Liver (tissue), 9 donors: ENCODE results near the gene UBE2D3. TPM values are rescaled to one million over a fixed set of nuclear protein-coding genes. Genes with fewer than 3 reads are reported as not detected.

Experiments used
- DNase-seq: peaks from one replicate; pipeline ENCODE4 v3.0.0-alpha.2; 2017; ENCODE audit warnings: low spot score
- H3K27ac ChIP-seq, 2 donors: one replicate each; pipeline ENCODE4 v1.7.0; 2013; ENCODE audit warnings: inconsistent platforms in 2 of 2, low read length in 2 of 2, control low read depth in 1 of 2, low read depth in 1 of 2, mild to moderate bottlenecking in 1 of 2
- H3K27me3 ChIP-seq, 4 donors: one replicate each; pipeline versions ENCODE4 v1.6.1 to v1.7.0; 2013; ENCODE audit warnings: low read length in 3 of 4, inconsistent platforms in 1 of 4, mild to moderate bottlenecking in 1 of 4, moderate library complexity in 1 of 4; ENCODE audit not compliant: control insufficient read depth in 4 of 4, insufficient read depth in 4 of 4
- H3K36me3 ChIP-seq, 4 donors: one replicate each; pipeline versions ENCODE4 v1.6.1 to v1.7.0; 2013; ENCODE audit warnings: low read length in 3 of 4, mild to moderate bottlenecking in 3 of 4, low read depth in 1 of 4, moderate library complexity in 1 of 4; ENCODE audit not compliant: control insufficient read depth in 4 of 4, insufficient read depth in 3 of 4
- H3K4me1 ChIP-seq, 4 donors: one replicate each; pipeline versions ENCODE4 v1.6.1 to v1.7.0; 2013; ENCODE audit warnings: low read length in 3 of 4, mild to moderate bottlenecking in 3 of 4, moderate library complexity in 1 of 4; ENCODE audit not compliant: control insufficient read depth in 4 of 4, insufficient read depth in 4 of 4
- H3K4me3 ChIP-seq, 3 donors: one replicate each; pipeline versions ENCODE4 v1.6.1 to v1.7.0; 2013; ENCODE audit warnings: low read length in 3 of 3, control low read depth in 1 of 3, low read depth in 1 of 3, mild to moderate bottlenecking in 1 of 3
- H3K9ac ChIP-seq, 2 donors: one replicate each; pipeline ENCODE4 v1.7.0; 2013; ENCODE audit warnings: low read length in 2 of 2, mild to moderate bottlenecking in 2 of 2, moderate library complexity in 2 of 2, control low read depth in 1 of 2, low read depth in 1 of 2
- H3K9me3 ChIP-seq, 4 donors: one replicate each; pipeline versions ENCODE4 v1.6.1 to v1.7.0; 2013; ENCODE audit warnings: low read length in 3 of 4; ENCODE audit not compliant: control insufficient read depth in 4 of 4
- EGR1 ChIP-seq, 2 donors: IDR thresholded peaks; 2 replicates each; pipeline ENCODE4 v1.6.1; 2016 to 2018; ENCODE audit warnings: antibody characterized with exemption in 2 of 2, low read depth in 2 of 2
- FOXA1 ChIP-seq: IDR thresholded peaks from 2 replicates; pipeline ENCODE4 v1.6.1; 2016; ENCODE audit warnings: antibody characterized with exemption
- FOXA2 ChIP-seq: IDR thresholded peaks from 2 replicates; pipeline ENCODE4 v1.6.1; 2016; ENCODE audit warnings: antibody characterized with exemption
- GABPA ChIP-seq, 2 donors: IDR thresholded peaks in 1 of 2; conservative IDR thresholded peaks in 1 of 2; 2 replicates each; pipeline ENCODE4 v1.6.1; 2016; ENCODE audit warnings: antibody characterized with exemption in 2 of 2, mild to moderate bottlenecking in 1 of 2, moderate library complexity in 1 of 2
- HNF4A ChIP-seq, 2 donors: conservative IDR thresholded peaks; 2 replicates each; pipeline ENCODE4 v1.6.1; 2016; ENCODE audit warnings: antibody characterized with exemption in 2 of 2, mild to moderate bottlenecking in 2 of 2
- HNF4G ChIP-seq: IDR thresholded peaks from 2 replicates; pipeline ENCODE4 v1.6.1; 2016; ENCODE audit warnings: antibody characterized with exemption
- JUND ChIP-seq, 2 donors: IDR thresholded peaks; 2 replicates each; pipeline ENCODE4 v1.6.1; 2016; ENCODE audit warnings: antibody characterized with exemption in 2 of 2
- NR2F2 ChIP-seq: IDR thresholded peaks from 2 replicates; pipeline ENCODE4 v1.6.1; 2016; ENCODE audit warnings: antibody characterized with exemption
- RAD21 ChIP-seq, 2 donors: IDR thresholded peaks; 2 replicates each; pipeline ENCODE4 v1.6.1; 2016; ENCODE audit warnings: antibody characterized with exemption in 2 of 2, mild to moderate bottlenecking in 2 of 2
- RXRA ChIP-seq, 2 donors: IDR thresholded peaks; 2 replicates each; pipeline ENCODE4 v1.6.1; 2017 to 2018; ENCODE audit warnings: antibody characterized with exemption in 2 of 2, mild to moderate bottlenecking in 1 of 2
- SP1 ChIP-seq: IDR thresholded peaks from 2 replicates; pipeline ENCODE4 v1.6.1; 2018; ENCODE audit warnings: antibody characterized with exemption, mild to moderate bottlenecking
- TAF1 ChIP-seq: conservative IDR thresholded peaks from 2 replicates; pipeline ENCODE4 v1.6.1; 2016; ENCODE audit warnings: antibody characterized with exemption, mild to moderate bottlenecking
- YY1 ChIP-seq: IDR thresholded peaks from 2 replicates; pipeline ENCODE4 v1.6.1; 2016; ENCODE audit warnings: antibody characterized with exemption, mild to moderate bottlenecking
- WGBS: extraction: QIAGEN DNeasy Blood & Tissue Kit; methylation state at CpG from one replicate; pipeline ENCODE4 v1.1.7; 2013; 5-methylcytosine and 5-hydroxymethylcytosine counted together
- polyA plus RNA-seq, 2 donors: library from polyadenylated mRNA; stranded (reverse) in 1 of 2; unstranded in 1 of 2; fragments of 200-250 nt in 1 of 2; fragments of >200 nt in 1 of 2; fragmentation: Nextera tagmentation in 1 of 2; extraction: Ambion mirVana in 1 of 2; gene quantifications; one replicate each; pipeline versions ENCODE4 v1.2.1 to v1.2.3, GENCODE V29; 2013 to 2015
- total RNA-seq, 2 donors: library from RNA; depleted of rRNA; stranded (reverse); fragments of >200 nt; gene quantifications; one replicate each; pipeline ENCODE4 v1.2.3, GENCODE V29; 2014
- TF ChIP-seq, protein P1 (sequence below): fragments of 150-350 bp; IDR thresholded peaks from 2 replicates; pipeline ENCODE4 v1.5.1; 2017; ENCODE audit warnings: improper control_type of control experiment, low read depth, low read length; ENCODE audit not compliant: missing input control
- TF ChIP-seq, protein P2 (sequence below): IDR thresholded peaks from 2 replicates; pipeline ENCODE4 v1.6.1; 2016; ENCODE audit warnings: antibody characterized with exemption
- TF ChIP-seq, protein P3 (sequence below): IDR thresholded peaks from 2 replicates; pipeline ENCODE4 v1.6.1; 2016; ENCODE audit warnings: antibody characterized with exemption
- TF ChIP-seq, protein P4 (sequence below): IDR thresholded peaks from 2 replicates; pipeline ENCODE4 v1.6.1; 2016; ENCODE audit warnings: antibody characterized with exemption
- TF ChIP-seq, protein P5 (sequence below): IDR thresholded peaks from 2 replicates; pipeline ENCODE4 v1.6.1; 2016; ENCODE audit warnings: antibody characterized with exemption, mild to moderate bottlenecking
- donor health status: healthy.
- donor health status: healthy.
- donor health status: healthy.
- donor health status: healthy.
- donor health status: healthy.

The UBE2D3 gene
- total RNA-seq: 100 to 1,000 TPM; 166 to 231 TPM
- polyA plus RNA-seq: 100 to 1,000 TPM; 133 to 134 TPM

DNA sequence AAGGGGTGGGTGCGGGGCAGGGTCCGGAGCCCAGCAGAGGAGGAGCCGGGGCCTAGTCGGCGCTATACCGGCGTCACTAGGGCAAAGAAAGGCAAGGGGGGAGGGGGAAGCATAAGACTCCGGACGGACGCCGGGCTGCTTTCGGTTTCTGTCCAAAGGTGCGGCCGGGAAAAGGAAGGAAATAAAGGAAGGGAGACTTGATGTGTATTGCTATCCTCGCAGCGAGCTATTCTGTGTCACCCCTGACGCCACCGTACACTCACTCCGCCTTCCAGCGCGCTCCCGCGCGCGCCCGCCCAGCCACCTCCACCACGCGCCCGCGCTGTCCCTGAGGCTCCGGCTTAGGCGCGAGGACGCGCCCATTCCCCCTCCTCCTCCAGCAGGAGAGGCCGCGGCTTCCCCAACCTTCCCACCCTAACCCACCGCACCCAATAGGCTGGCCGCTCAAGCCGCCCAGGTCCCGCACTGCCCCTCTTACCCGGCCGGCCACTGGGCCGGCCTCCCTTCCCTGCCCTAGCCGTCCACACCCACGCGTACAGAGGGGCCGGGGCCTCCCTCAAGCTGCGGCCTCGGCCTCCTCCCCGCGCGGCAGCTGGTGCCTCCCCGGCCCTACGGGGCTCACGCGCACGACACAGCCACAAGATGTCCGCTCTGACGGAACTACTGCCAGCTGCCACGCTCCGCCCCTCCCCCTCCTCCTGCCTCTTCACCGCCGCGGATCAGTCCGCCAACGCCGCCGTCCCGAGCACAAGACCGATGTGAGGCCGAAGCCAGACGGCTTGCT, at the start of gene UBE2D3:
Gene UBE2D3, minus strand, starts transcription at position 662 of the 784 bp plus-strand sequence. CDS start 1,043 bp downstream, outside the sequence.
- Histone ChIP-seq H3K27me3 (no peaks in the 10 kb centered on the region), H3K4me1 (peaks cover 6 to 29% (median 17%) of the 10 kb centered on the region in 4 donors), H3K9ac (peak within 1 kb of the TSS; percentile 99 to 100), H3K27ac (peak within 1 kb of the TSS; percentile 100), H3K9me3 (no peaks in the 10 kb centered on the region), H3K36me3 (peaks cover 0 to 2% (median 0%) of the 10 kb centered on the region in 4 donors), H3K4me3 (peak within 1 kb of the TSS; percentile 78 to 99 (median 98))
- peak; percentile 96 for DNase-seq
- WGBS: under 1% methylated on average over 73 of the region's 73 CpGs
- TF ChIP-seq JUND (IDR thresholded peaks at IDR 0.05) (no peak), FOXA1 (peak; percentile 19), NR2F2 (no peak), HNF4A (conservative IDR thresholded peaks at IDR 0.05) (peak; percentile 28 to 39), RAD21 (IDR thresholded peaks at IDR 0.05) (peak in 1 of 2 donors; percentile 28), SP1 (no peak), EGR1 (IDR thresholded peaks at IDR 0.05; ENCODE audit: low read depth in 2 of 2) (peak in 1 of 2 donors; percentile 25), FOXA2 (no peak), GABPA (IDR thresholded peaks at IDR 0.05 in 1 of 2, conservative IDR thresholded peaks at IDR 0.05 in 1 of 2) (peak in 1 of 2 donors; percentile 54), YY1 (peak; percentile 85), TAF1 (peak; percentile 46), HNF4G (no peak), RXRA (IDR thresholded peaks at IDR 0.05) (peak; percentile 12 to 14)
- TF ChIP-seq, protein P1, sequence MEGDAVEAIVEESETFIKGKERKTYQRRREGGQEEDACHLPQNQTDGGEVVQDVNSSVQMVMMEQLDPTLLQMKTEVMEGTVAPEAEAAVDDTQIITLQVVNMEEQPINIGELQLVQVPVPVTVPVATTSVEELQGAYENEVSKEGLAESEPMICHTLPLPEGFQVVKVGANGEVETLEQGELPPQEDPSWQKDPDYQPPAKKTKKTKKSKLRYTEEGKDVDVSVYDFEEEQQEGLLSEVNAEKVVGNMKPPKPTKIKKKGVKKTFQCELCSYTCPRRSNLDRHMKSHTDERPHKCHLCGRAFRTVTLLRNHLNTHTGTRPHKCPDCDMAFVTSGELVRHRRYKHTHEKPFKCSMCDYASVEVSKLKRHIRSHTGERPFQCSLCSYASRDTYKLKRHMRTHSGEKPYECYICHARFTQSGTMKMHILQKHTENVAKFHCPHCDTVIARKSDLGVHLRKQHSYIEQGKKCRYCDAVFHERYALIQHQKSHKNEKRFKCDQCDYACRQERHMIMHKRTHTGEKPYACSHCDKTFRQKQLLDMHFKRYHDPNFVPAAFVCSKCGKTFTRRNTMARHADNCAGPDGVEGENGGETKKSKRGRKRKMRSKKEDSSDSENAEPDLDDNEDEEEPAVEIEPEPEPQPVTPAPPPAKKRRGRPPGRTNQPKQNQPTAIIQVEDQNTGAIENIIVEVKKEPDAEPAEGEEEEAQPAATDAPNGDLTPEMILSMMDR: no peak
- TF ChIP-seq, protein P2, sequence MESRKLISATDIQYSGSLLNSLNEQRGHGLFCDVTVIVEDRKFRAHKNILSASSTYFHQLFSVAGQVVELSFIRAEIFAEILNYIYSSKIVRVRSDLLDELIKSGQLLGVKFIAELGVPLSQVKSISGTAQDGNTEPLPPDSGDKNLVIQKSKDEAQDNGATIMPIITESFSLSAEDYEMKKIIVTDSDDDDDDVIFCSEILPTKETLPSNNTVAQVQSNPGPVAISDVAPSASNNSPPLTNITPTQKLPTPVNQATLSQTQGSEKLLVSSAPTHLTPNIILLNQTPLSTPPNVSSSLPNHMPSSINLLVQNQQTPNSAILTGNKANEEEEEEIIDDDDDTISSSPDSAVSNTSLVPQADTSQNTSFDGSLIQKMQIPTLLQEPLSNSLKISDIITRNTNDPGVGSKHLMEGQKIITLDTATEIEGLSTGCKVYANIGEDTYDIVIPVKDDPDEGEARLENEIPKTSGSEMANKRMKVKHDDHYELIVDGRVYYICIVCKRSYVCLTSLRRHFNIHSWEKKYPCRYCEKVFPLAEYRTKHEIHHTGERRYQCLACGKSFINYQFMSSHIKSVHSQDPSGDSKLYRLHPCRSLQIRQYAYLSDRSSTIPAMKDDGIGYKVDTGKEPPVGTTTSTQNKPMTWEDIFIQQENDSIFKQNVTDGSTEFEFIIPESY: peak; percentile 72
- TF ChIP-seq, protein P3, sequence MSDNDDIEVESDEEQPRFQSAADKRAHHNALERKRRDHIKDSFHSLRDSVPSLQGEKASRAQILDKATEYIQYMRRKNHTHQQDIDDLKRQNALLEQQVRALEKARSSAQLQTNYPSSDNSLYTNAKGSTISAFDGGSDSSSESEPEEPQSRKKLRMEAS: peak; percentile 51
- TF ChIP-seq, protein P4, sequence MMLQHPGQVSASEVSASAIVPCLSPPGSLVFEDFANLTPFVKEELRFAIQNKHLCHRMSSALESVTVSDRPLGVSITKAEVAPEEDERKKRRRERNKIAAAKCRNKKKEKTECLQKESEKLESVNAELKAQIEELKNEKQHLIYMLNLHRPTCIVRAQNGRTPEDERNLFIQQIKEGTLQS: no peak
- TF ChIP-seq, protein P5, sequence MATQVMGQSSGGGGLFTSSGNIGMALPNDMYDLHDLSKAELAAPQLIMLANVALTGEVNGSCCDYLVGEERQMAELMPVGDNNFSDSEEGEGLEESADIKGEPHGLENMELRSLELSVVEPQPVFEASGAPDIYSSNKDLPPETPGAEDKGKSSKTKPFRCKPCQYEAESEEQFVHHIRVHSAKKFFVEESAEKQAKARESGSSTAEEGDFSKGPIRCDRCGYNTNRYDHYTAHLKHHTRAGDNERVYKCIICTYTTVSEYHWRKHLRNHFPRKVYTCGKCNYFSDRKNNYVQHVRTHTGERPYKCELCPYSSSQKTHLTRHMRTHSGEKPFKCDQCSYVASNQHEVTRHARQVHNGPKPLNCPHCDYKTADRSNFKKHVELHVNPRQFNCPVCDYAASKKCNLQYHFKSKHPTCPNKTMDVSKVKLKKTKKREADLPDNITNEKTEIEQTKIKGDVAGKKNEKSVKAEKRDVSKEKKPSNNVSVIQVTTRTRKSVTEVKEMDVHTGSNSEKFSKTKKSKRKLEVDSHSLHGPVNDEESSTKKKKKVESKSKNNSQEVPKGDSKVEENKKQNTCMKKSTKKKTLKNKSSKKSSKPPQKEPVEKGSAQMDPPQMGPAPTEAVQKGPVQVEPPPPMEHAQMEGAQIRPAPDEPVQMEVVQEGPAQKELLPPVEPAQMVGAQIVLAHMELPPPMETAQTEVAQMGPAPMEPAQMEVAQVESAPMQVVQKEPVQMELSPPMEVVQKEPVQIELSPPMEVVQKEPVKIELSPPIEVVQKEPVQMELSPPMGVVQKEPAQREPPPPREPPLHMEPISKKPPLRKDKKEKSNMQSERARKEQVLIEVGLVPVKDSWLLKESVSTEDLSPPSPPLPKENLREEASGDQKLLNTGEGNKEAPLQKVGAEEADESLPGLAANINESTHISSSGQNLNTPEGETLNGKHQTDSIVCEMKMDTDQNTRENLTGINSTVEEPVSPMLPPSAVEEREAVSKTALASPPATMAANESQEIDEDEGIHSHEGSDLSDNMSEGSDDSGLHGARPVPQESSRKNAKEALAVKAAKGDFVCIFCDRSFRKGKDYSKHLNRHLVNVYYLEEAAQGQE: peak; percentile 72
